SU-DHL-6 (cell line): Measurements from ENCODE around the gene CLASP1.

Experiments
- H2AFZ ChIP-seq: fragments of 200-600 bp; sonication (generic); 2 replicates; pipeline ENCODE4 v1.6.1; 2014; ENCODE audit warnings: low read depth, mild to moderate bottlenecking, moderate library complexity, mixed read lengths, antibody characterized with exemption, low read length; ENCODE audit not compliant: severe bottlenecking
- H3F3A ChIP-seq: fragments of 200-600 bp; shearing (Covaris generic); 2 replicates; pipeline ENCODE4 v1.6.0; 2016; ENCODE audit warnings: antibody characterized with exemption, mild to moderate bottlenecking; ENCODE audit not compliant: insufficient read depth
- H3K27ac ChIP-seq: fragments of 200-600 bp; sonication (generic); 2 replicates; pipeline ENCODE4 v1.5.1; 2016; ENCODE audit warnings: low read depth, mild to moderate bottlenecking, low read length, moderate library complexity, mixed read lengths
- H3K27me3 ChIP-seq: fragments of 200-600 bp; sonication (generic), shearing (Covaris generic); 2 replicates; pipeline ENCODE4 v1.6.0; 2014; ENCODE audit warnings: mild to moderate bottlenecking, low read length
- H3K36me3 ChIP-seq: fragments of 200-600 bp; sonication (generic); 2 replicates; pipeline ENCODE4 v1.6.1; 2014; ENCODE audit warnings: mild to moderate bottlenecking, low read length, mixed read lengths
- H3K4me2 ChIP-seq: fragments of 300-600, 200-600 bp; shearing (Covaris generic), sonication (generic); 2 replicates; pipeline ENCODE4 v1.6.0; 2014; ENCODE audit warnings: low read length, low read depth, mild to moderate bottlenecking; ENCODE audit not compliant: poor library complexity, severe bottlenecking
- H3K4me3 ChIP-seq: fragments of 200-600 bp; sonication (generic); 2 replicates; pipeline ENCODE4 v1.5.1; 2014; ENCODE audit warnings: antibody characterized with exemption, low read length, mild to moderate bottlenecking, mixed read lengths; ENCODE audit not compliant: insufficient read depth, poor library complexity, severe bottlenecking
- H3K79me2 ChIP-seq: fragments of 200-600 bp; sonication (generic); 2 replicates; pipeline ENCODE4 v1.6.1; 2014; ENCODE audit warnings: mild to moderate bottlenecking, low read length, moderate library complexity; ENCODE audit not compliant: insufficient read depth
- H3K9ac ChIP-seq: fragments of 200-600 bp; sonication (generic); 2 replicates; pipeline ENCODE4 v1.7.0; 2014; ENCODE audit warnings: mild to moderate bottlenecking, low read length
- H3K9me2 ChIP-seq: fragments of 200-600 bp; sonication (generic); replicated peaks from 2 replicates; pipeline ENCODE4 v1.6.1; 2014; ENCODE audit warnings: low read length; ENCODE audit not compliant: insufficient read depth
- H3K9me3 ChIP-seq: fragments of 200-600 bp; sonication (generic); 2 replicates; pipeline ENCODE4 v1.6.1; 2014; ENCODE audit warnings: low read length, mixed read lengths; ENCODE audit not compliant: insufficient read depth
- H4K20me1 ChIP-seq: fragments of 200-600 bp; sonication (generic); 2 replicates; pipeline ENCODE4 v1.6.1; 2014; ENCODE audit warnings: low read depth, mild to moderate bottlenecking, antibody characterized with exemption, low read length, moderate library complexity, mixed read lengths
- CTCF ChIP-seq: fragments of 200-600 bp; sonication (generic); IDR thresholded peaks from one replicate; pipeline ENCODE4 v1.5.1; 2017; ENCODE audit warnings: antibody characterized with exemption, mild to moderate bottlenecking, low read length, moderate library complexity; ENCODE audit not compliant: insufficient read depth, poor library complexity, severe bottlenecking
- EZH2phosphoT487 ChIP-seq: fragments of 200-600 bp; sonication (generic), shearing (Covaris generic); conservative IDR thresholded peaks from 2 replicates; pipeline ENCODE4 v1.6.1; 2018; ENCODE audit warnings: mild to moderate bottlenecking, antibody characterized with exemption, low read length, moderate library complexity, mixed read lengths

The CLASP1 gene

GRCh38 chr2:121513597-121514333 lies 135.5 kb downstream of the CLASP1 start:
- Histone ChIP-seq H2AFZ (no peak overlapping the region), H3K4me3 (no peak overlapping the region), H4K20me1 (no peaks in the 10 kb centered on the region), H3K27me3 (no peaks in the 10 kb centered on the region), H3K9ac (no peak overlapping the region), H3K9me3 (no peaks in the 10 kb centered on the region), H3K27ac (no peak overlapping the region), H3K79me2 (peaks cover 11% of the 10 kb centered on the region), H3K4me2 (no peak overlapping the region), H3K36me3 (peaks cover 7% of the 10 kb centered on the region; the same call in 1 of the 2 replicates), H3K9me2 (no peaks in the 10 kb centered on the region), H3F3A (0 out of 2 replicates have a peak, but pooled peaks cover 8% of the 10 kb centered on the region)
- TF ChIP-seq EZH2phosphoT487 (no peak), CTCF (no peak)

DNA sequence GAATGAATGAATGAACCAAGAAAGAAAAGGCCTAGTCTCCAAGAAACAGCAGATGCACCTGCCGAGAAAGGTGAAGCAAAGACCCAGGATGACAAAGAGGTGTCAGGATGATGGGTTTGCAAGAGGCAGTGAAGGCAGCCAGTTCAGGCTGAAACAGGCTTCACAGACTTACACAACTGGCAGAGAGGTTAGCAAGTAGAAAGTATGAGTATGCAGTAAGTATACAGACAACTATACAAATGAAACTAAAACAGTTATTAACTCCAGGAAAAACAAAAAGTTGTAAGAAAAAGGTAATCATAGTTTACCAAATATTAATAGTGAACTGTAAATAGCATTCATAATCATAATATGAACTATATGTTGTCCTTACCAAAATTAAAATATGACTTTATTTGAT lies 138.4 kb downstream of the CLASP1 start:
- Histone ChIP-seq H3K27me3 (no peaks in the 10 kb centered on the region), H3K9me2 (no peaks in the 10 kb centered on the region), H3K36me3 (peaks cover 4% of the 10 kb centered on the region; the same call in 1 of the 2 replicates), H2AFZ (no peak overlapping the region), H4K20me1 (no peaks in the 10 kb centered on the region), H3K4me3 (no peak overlapping the region), H3K4me2 (no peak overlapping the region), H3K9ac (no peak overlapping the region), H3K27ac (no peak overlapping the region), H3K79me2 (peaks cover 35% of the 10 kb centered on the region), H3K9me3 (no peaks in the 10 kb centered on the region), H3F3A (0 out of 2 replicates have a peak, but pooled peaks cover 8% of the 10 kb centered on the region)
- TF ChIP-seq CTCF (no peak), EZH2phosphoT487 (no peak)

DNA sequence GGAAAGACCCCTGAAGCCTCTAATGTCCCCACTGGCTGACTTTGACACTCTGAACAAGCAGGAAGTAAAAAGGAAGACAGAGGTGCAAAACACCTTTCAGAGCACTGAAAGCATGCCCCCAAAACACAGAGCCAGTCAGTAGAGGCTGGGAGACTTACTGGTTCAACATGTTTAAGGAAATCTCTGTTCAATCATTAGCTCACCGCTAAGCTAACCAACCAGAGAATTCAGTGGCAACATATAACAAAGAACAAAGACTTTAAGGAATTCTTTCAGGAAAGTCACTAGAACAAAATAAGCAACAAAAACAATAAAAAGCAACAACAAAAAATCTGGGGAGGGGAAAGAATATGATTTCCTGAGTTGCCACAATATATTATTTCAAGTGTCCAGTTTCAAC lies 142.6 kb downstream of the CLASP1 start:
- Histone ChIP-seq H3K36me3 (peaks cover 15% of the 10 kb centered on the region; the same call in 1 of the 2 replicates), H3K9me3 (no peaks in the 10 kb centered on the region), H3K9ac (no peak overlapping the region), H4K20me1 (no peaks in the 10 kb centered on the region), H3K4me3 (no peak overlapping the region), H3K27me3 (no peaks in the 10 kb centered on the region), H3K9me2 (no peaks in the 10 kb centered on the region), H3K4me2 (no peak overlapping the region), H2AFZ (no peak overlapping the region), H3K79me2 (peaks cover 36% of the 10 kb centered on the region), H3K27ac (no peak overlapping the region), H3F3A (0 out of 2 replicates have a peak, but pooled peaks cover under 1% of the 10 kb centered on the region)
- no peak for TF ChIP-seq CTCF
- TF ChIP-seq EZH2phosphoT487, result no peak
